HG03342 (cell line): Measurements from ENCODE around the gene DDX10.

Experiments
- ATAC-seq: cut with Tn5 transposase; IDR thresholded peaks from one replicate; pipeline ENCODE4 v1.9.1; 2021; ENCODE audit warnings: mild to moderate bottlenecking, moderate library complexity; ENCODE audit not compliant: unreplicated experiment

Gene DDX10

GRCh38 chr11:108897071-108897481 is 232.2 kb downstream of the DDX10 start:
- ATAC-seq = no peak

GRCh38 chr11:108897916-108898315 is 233.0 kb downstream of the DDX10 start:
- no peak for ATAC-seq

- no peak for ATAC-seq
Measured at GRCh38 chr11:108901359-108901758, 236.5 kb downstream of the DDX10 start.

GRCh38 chr11:108902027-108902469 is 237.2 kb downstream of the DDX10 start:
- ATAC-seq = no peak

GRCh38 chr11:108904480-108904879 is 239.6 kb downstream of the DDX10 start:
- ATAC-seq = no peak

GRCh38 chr11:108906329-108906728 is 241.5 kb downstream of the DDX10 start:
- no peak for ATAC-seq

- ATAC-seq = no peak
Measured at GRCh38 chr11:108906826-108907225, 242.0 kb downstream of the DDX10 start.

GRCh38 chr11:108909041-108909440 is 244.2 kb downstream of the DDX10 start:
- no peak for ATAC-seq

GRCh38 chr11:108909921-108910320 is 245.1 kb downstream of the DDX10 start:
- ATAC-seq = no peak

GRCh38 chr11:108912581-108912980 is 247.7 kb downstream of the DDX10 start:
- ATAC-seq = no peak

- no peak for ATAC-seq
Measured at GRCh38 chr11:108913204-108913603, 248.3 kb downstream of the DDX10 start.

- ATAC-seq = no peak
Measured at GRCh38 chr11:108914211-108914610, 249.3 kb downstream of the DDX10 start.

- ATAC-seq = no peak
Measured at GRCh38 chr11:108914981-108915380, 250.1 kb downstream of the DDX10 start.

- no peak for ATAC-seq
Measured at GRCh38 chr11:108915666-108916065, 250.8 kb downstream of the DDX10 start.

- ATAC-seq = no peak
Measured at GRCh38 chr11:108916290-108916689, 251.4 kb downstream of the DDX10 start.

- no peak for ATAC-seq
Measured at GRCh38 chr11:108916935-108917334, 252.1 kb downstream of the DDX10 start.

GRCh38 chr11:108921211-108921610 is 256.3 kb downstream of the DDX10 start:
- no peak for ATAC-seq

GRCh38 chr11:108922241-108922640 is 257.4 kb downstream of the DDX10 start:
- ATAC-seq = no peak

- ATAC-seq = no peak
Measured at GRCh38 chr11:108923413-108923812, 258.5 kb downstream of the DDX10 start.

- no peak for ATAC-seq
Measured at GRCh38 chr11:108926171-108926840, 261.4 kb downstream of the DDX10 start.

GRCh38 chr11:108926841-108927577 is 262.1 kb downstream of the DDX10 start:
- no peak for ATAC-seq

GRCh38 chr11:108927791-108928545 is 263.1 kb downstream of the DDX10 start:
- ATAC-seq = no peak
